DOHH2 (cell line): ENCODE measurements around the gene FNDC3B.

ENCODE experiments used
- CTCF ChIP-seq: fragments of 200-600 bp; sonication (generic); IDR thresholded peaks from one replicate; pipeline ENCODE4 v1.5.1; 2014; ENCODE audit warnings: antibody characterized with exemption, mild to moderate bottlenecking, low read depth, low read length; ENCODE audit not compliant: poor library complexity, severe bottlenecking
- EZH2phosphoT487 ChIP-seq: fragments of 200-600 bp; sonication (generic); IDR thresholded peaks from 2 replicates; pipeline ENCODE4 v1.6.1; 2017; ENCODE audit warnings: borderline replicate concordance, mild to moderate bottlenecking, antibody characterized with exemption, low read length, moderate library complexity, mixed read lengths

GRCh38 chr3:172438186-172438585 lies 398.8 kb downstream of the FNDC3B start:
- TF ChIP-seq CTCF (no peak), EZH2phosphoT487 (no peak)
